ENCODE data around the gene OXSR1. TPM values are rescaled to one million over a fixed set of nuclear protein-coding genes. Genes with fewer than 3 reads are reported as not detected.
A peak's percentile ranks its signal among the peaks of the same experiment; 100 is the strongest.

OXSR1 gene
- total and polyA plus RNA-seq, 2 of the 13 experiments (the other 11 are each of a cell fraction or from before 2014, with no cell fraction given) = 27.4 to 32.6 TPM

DNA sequence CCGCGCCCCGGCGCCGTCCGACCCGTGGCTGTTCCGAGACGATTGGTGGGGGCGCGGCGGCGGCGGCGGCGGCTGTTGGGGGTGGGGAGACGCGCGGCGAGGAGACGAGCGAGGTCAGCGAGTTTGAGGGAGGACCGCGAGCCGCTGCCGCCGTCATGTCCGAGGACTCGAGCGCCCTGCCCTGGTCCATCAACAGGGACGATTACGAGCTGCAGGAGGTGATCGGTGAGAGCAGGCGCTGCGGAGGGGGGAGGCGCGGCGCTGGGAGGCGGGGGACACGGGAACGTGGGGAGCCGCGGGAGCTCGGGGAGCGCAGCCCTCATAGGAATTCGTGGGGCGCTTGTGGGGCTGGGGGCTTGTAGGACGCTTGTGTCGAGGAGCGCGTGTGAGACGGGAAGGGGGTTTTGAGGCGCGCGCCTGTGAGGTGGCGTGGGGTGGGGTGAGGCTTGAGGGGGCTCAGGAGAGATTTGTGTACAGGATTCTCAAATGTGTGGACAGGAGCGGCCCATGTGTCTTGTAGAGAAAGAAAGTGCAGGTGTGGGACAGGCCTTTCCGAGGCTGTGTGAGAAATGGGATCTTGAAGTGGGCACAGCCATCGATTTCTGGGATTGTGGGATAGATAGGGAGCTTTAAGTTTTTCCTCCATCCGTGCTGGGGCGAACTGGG is 518 bp downstream of the OXSR1 start:
- FAIRE-seq (no peak), DNase-seq (ENCODE audit: low spot score) (peak; percentile 31), ATAC-seq (peak; percentile 48)
- ChIA-PET POLR2A (interaction anchor here (1.1 to 5.1 kb wide), 11 partner anchors 10 to 181 kb away, joined by 3 to 179 read pairs (median 5); partner anchors contain the start of genes ACAA1, MYD88 and XYLB), CTCF (ENCODE audit: low intra/inter-chr PET ratio, low total read pairs) (no interaction called here)
- Histone ChIP-seq H3K4me1 (ENCODE audit: insufficient read depth, low read length) (peaks cover 53% of the 10 kb centered on the region), H3K36me3 (replicated peaks in 1 of 2; ENCODE audit: control insufficient read depth in 1 of 2, insufficient read depth in 2 of 2, low read length in 2 of 2) (no peaks in the 10 kb centered on the region; a peak in 1 of 5 replicates), H3K9ac (ENCODE audit: insufficient read depth, low read depth, low read length) (peak overlapping the region; percentile 87), H3K9me3 (ENCODE audit: low read length) (no peaks in the 10 kb centered on the region), H4K20me1 (ENCODE audit: insufficient read depth, low read length) (peaks cover 17% of the 10 kb centered on the region), H3K79me2 (ENCODE audit: insufficient read depth, low read length) (peaks cover 51% of the 10 kb centered on the region), H2AFZ (ENCODE audit: low read length) (no peak overlapping the region), H3K4me2 (ENCODE audit: low read depth, low read length) (peak overlapping the region; percentile 86), H3K27ac (ENCODE audit: extremely low read length, insufficient read depth, low read length) (peak overlapping the region; percentile 96), H3K4me3 (replicated peaks in 1 of 3; ENCODE audit: insufficient read depth in 1 of 3, low read depth in 2 of 3, low read length in 3 of 3) (peak overlapping the region; percentile 86 to 97 (median 90)), H3K27me3 (ENCODE audit: control insufficient read depth in 1 of 2, insufficient read depth in 2 of 2, low read length in 2 of 2) (no peaks in the 10 kb centered on the region; a peak in 1 of 5 replicates)
- WGBS (ENCODE audit: low lambda C conversion rate) = 1% methylated on average over 19 of the region's 62 CpGs
- no TSS peak for BruUV-seq (replicated peaks)
- in situ Hi-C loops (cut with HindIII; ENCODE audit: extremely low pct_ligation_motif_present, low pct_unique_long_range_greater_than_20kb) (no loop called here), intact Hi-C loops (cut with micrococcal nuclease; ENCODE audit: unreplicated experiment) (loop anchor here (2.0 kb wide), 1 partner anchor 27 kb away; the partner anchor contains the start of gene MYD88)
- TF ChIP-seq REL (CRISPR knock-in tag; conservative IDR thresholded peaks at IDR 0.05) (peak; percentile 75; the same call in 1 of the 2 replicates), TCF7 (IDR thresholded peaks at IDR 0.05; ENCODE audit: low read depth) (no peak), NONO (IDR thresholded peaks at IDR 0.05) (no peak), NONO (CRISPR knock-in tag; conservative IDR thresholded peaks at IDR 0.05) (peak; percentile 75; the same call in 1 of the 2 replicates), SNAPC2 (CRISPR knock-in tag; IDR thresholded peaks at IDR 0.05) (0 out of 2 replicates have a peak, but pooled peaks have one; percentile 0), ZNF556 (CRISPR knock-in tag; IDR thresholded peaks at IDR 0.05; ENCODE audit: borderline replicate concordance) (no peak), ZBTB3 (CRISPR knock-in tag; IDR thresholded peaks at IDR 0.05; ENCODE audit: borderline replicate concordance, low read depth) (no peak), KMT2B (CRISPR knock-in tag; IDR thresholded peaks at IDR 0.05) (0 out of 2 replicates have a peak, but pooled peaks have one; percentile 2), ZNF746 (CRISPR knock-in tag; IDR thresholded peaks at IDR 0.05) (peak; percentile 10; the same call in 1 of the 2 replicates), CBX5 (CRISPR knock-in tag; IDR thresholded peaks at IDR 0.05; ENCODE audit: borderline replicate concordance) (no peak), KAT7 (CRISPR knock-in tag; IDR thresholded peaks at IDR 0.05; ENCODE audit: borderline replicate concordance) (0 out of 2 replicates have a peak, but pooled peaks have one; percentile 40)
- TF ChIP-seq, protein P1, sequence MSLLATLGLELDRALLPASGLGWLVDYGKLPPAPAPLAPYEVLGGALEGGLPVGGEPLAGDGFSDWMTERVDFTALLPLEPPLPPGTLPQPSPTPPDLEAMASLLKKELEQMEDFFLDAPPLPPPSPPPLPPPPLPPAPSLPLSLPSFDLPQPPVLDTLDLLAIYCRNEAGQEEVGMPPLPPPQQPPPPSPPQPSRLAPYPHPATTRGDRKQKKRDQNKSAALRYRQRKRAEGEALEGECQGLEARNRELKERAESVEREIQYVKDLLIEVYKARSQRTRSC (CRISPR knock-in tag; IDR thresholded peaks at IDR 0.05; ENCODE audit: low read depth) = 0 out of 2 replicates have a peak, but pooled peaks have one; percentile 58
- TF ChIP-seq, protein P2, sequence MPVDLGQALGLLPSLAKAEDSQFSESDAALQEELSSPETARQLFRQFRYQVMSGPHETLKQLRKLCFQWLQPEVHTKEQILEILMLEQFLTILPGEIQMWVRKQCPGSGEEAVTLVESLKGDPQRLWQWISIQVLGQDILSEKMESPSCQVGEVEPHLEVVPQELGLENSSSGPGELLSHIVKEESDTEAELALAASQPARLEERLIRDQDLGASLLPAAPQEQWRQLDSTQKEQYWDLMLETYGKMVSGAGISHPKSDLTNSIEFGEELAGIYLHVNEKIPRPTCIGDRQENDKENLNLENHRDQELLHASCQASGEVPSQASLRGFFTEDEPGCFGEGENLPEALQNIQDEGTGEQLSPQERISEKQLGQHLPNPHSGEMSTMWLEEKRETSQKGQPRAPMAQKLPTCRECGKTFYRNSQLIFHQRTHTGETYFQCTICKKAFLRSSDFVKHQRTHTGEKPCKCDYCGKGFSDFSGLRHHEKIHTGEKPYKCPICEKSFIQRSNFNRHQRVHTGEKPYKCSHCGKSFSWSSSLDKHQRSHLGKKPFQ (CRISPR knock-in tag; IDR thresholded peaks at IDR 0.05; ENCODE audit: insufficient replicate concordance) = peak; percentile 35
- TF ChIP-seq, protein P3, sequence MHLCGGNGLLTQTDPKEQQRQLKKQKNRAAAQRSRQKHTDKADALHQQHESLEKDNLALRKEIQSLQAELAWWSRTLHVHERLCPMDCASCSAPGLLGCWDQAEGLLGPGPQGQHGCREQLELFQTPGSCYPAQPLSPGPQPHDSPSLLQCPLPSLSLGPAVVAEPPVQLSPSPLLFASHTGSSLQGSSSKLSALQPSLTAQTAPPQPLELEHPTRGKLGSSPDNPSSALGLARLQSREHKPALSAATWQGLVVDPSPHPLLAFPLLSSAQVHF (CRISPR knock-in tag; IDR thresholded peaks at IDR 0.05) = 0 out of 2 replicates have a peak, but pooled peaks have one; percentile 67
